GM18498 (cell line): ENCODE measurements around the gene ING4.
A peak's percentile ranks its signal among the peaks of the same experiment; 100 is the strongest.

Source experiments
- ATAC-seq: cut with Tn5 transposase; IDR thresholded peaks from one replicate; pipeline ENCODE4 v1.9.1; 2021; ENCODE audit warnings: mild to moderate bottlenecking, moderate library complexity; ENCODE audit not compliant: unreplicated experiment

The ING4 gene

DNA sequence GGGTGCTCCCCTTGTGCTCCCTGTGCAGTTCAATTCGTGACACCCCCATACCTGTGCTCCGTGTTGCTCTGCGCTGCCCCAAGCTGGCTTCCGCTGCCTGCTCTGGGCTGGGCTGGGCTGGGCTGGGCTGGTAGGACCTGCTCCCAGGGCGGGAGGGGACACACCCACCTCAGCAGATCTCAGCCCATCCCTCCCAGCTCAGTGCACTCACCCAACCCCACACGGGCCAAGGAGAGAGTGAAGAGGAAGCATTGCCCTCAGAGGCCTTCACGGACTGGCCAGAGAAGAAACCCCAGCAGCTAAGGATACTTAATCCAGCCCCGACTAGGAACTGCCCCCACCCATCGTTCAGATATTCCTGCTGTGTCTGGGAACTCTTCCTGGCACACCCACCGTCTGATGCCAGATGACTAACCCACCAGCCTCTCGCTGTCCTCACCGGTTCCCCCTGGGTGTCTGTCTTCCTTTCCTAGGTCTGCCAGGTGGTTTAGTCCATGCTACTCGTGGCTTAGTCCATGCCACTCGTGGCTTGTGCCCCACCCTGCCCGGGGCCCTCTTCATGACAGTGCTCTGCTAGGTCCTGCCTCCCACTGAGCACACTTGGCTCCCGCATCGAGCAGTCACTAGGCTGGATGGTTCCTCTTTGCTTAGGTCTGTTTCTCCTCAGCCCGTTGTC is 26.9 kb downstream of the ING4 start, which contains the start of gene LPAR5:
LPAR5 (minus strand) TSS at position 104 of the 676 bp plus-strand sequence. CDS start 14,711 bp downstream, outside the sequence.
- peak; percentile 48 for ATAC-seq

DNA sequence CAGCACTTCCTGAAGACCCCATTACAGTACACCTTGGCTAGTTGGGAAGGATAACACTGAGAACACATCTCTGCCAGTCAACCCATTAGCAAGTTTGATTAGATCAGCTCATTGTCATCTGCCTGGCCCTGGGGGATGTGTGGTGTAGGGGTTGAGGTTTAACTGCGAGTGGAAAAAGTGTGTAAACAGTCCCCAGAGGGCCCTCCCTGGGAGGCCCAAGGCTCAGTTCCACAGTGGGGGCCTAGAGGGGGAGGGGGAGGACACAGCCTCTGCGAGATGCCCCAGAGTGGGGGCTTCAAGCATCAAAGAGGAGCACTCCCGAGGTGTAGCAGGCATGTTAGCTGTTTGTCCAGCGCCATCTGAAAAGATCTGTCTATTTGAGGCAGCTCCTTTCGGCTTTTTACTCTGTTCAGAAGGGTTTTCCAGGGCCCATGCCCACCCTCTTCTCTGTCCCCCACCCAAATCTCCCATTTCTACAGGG is 27.5 kb downstream of the ING4 start:
- peak; percentile 42 for ATAC-seq

DNA sequence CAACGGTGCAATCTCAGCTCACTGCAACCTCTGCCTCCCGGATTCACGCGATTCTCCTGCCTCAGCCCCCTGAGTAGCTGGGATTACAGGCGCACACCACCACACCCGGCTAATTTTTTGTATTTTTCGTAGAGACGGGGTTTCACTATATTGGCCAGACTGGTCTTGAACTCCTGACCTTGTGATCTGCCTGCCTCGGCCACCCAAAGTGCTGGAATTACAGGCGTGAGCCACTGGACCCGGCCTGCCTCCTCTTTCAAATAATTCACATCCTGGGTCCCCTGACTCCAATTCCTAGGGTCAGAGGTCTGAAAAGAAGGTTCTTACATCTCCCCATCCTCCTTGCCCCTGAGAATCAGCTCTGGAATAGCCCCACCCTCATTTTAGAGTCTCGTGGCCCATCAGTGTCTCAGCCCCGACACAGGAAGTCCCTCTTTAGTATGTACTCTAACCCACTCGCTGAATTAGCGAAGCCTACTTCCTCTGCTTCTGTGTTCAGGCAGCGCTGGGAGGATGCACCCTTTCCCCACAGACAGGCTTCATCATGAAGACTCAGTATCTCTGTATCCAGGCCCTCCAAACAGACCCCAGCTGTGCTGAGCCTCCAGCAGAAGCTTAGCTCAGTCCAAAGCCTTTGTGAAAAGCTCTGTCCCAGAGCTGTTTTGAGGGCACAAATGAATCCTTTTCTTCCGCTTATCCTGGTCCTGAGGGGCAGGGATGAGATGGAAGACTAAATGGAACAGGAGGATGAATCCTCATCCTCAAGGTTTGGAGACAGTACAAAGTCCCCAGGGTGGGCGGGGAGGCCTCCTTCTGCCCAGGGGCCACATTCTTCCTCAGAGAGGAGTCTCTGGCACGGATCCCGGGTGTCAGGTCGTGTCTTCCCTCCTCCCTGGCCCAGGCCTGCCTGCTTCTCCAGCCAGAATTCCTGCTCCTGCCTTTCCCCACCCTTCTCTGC is 30.6 kb downstream of the ING4 start:
- peak; percentile 54 for ATAC-seq

DNA sequence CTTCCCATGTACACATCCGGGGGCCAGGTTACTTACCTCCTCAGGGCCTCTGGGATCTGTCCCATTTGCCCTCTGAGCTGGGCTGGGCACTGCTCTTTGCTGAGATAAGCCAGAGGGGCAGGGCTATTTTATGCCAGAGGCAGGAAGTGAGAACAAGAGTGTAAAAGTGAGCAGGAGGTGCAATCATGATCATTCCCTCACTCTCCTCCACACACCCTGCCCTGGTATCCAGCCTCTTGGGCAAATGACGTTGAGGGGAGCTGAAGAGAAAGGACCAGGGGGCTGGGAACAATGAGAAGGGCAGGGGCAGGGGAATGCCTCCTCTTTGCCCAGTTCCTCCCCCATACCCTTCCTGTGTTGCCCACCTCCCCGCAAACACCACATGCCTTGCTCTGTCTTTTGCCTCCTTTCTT is 31.4 kb downstream of the ING4 start:
- no peak for ATAC-seq

DNA sequence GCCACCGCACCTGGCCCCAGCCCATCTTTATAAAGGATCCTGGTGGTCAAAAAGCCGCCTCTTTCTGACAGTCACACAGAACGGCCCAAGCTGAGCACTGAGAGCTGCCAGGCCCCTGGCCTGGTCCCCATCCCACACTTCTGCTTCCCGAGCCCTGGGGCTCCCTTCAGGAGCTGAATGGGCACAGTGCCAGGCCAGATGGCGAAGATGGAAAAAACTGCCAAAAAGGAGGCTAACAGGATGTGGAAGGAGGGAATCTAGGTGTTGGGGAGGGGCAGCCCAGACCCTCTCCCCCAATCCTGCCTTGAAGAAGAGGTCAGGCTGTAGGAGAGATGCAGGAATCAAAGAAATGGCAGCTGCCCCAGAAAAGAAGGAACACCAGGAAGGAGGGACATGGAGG is 32.2 kb downstream of the ING4 start:
- ATAC-seq = no peak

DNA sequence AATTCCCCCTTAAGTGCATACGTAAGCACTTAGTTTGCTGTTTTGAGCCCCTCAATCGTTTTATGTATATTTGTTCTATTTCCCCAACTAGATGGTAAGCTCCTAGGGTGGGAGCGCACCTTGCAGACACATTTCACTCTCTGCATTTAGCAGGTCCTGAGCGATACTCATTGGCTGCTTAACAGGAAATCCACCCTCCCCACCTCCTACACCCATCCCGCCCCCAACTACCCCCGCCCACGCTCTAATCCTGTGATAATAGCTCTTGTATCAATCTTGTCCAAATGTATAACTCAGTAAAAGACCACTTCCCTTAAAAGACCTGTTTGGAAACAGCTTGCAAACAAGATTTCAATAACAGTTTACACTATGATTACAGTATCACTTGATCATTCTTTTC is 35.3 kb downstream of the ING4 start:
- peak; percentile 43 for ATAC-seq

DNA sequence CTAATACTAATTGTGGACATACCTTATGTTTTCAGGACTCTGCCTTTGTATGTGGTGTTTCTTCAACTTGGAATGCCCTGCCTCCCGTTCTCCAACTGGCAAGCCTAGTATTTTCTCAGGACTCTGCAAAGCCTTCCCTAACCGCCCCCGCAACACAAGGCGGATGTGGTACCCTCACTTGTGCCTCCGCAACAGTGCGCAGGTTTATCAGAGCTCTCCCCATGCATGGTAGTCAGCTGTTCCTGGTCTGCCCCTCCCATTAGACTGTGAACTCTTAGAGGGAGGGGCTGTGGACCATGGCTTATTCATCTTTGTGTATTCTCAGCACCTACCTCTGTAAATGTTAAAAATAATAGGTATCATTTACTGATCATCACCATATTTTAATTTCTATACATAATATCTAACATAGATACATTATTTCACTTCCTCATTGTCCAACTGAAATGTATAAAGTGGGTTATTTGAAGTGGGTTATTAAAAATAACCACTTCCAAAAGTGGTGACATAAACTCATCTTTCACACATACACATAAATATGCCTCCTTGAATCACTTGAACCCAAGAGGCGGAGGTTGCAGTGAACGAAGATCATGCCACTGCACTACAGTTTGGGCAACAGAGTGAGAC is 36.1 kb downstream of the ING4 start:
- no peak for ATAC-seq

DNA sequence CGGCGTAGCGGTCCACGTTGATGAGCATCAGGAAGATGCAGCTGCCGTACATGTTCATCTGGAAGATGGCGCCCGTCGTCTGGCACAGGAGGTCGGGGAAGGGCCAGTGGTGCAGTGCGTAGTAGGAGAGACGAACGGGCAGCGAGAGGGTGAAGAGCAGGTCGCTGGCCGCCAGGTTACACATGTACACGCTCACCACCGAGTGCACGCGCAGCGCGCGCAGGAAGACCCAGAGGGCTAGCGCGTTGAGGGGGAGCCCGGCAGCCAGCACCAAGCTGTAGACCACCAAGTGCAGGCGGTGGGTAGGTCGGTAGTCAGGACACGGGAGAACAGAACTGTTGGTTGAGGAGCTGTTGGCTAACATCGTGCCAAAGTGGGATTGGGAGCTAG is 42.0 kb downstream of the ING4 start:
- no peak for ATAC-seq

DNA sequence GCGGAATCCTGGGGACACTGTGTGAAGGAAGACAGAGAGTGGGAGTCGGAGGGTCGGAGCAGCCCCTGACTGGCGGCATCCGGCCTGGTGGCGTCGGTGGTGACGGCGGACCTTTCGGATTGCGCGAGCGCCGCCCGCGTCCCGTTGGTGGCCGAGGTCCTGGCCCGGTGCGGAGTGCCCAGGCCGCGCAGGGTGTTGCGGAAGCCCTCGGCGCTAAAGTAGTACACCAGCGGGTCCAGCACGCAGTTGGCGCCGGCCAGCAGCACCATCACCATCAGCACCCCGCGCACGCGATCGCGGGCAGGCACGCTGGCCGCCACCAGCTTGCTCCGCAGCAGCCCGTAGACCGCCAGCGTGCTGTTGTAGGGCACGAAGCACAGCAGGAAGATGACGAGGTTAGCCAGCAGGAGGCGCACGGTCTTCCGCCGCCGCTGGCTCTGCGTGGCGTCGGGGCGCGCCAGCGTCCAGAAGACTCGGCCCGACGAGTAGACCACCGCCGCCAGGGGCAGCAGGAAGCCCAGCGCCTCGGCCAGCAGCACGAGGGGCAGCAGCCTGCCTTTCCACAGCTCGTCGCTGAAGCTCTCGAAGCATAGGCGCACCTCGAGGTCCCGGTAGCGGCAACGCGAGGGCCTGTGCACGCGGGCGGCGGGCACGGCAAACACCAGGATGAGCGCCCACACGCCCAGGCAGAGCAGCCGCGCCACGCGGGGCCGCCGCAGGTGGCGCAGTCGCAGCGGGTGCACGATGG is 42.6 kb downstream of the ING4 start:
- ATAC-seq = no peak

DNA sequence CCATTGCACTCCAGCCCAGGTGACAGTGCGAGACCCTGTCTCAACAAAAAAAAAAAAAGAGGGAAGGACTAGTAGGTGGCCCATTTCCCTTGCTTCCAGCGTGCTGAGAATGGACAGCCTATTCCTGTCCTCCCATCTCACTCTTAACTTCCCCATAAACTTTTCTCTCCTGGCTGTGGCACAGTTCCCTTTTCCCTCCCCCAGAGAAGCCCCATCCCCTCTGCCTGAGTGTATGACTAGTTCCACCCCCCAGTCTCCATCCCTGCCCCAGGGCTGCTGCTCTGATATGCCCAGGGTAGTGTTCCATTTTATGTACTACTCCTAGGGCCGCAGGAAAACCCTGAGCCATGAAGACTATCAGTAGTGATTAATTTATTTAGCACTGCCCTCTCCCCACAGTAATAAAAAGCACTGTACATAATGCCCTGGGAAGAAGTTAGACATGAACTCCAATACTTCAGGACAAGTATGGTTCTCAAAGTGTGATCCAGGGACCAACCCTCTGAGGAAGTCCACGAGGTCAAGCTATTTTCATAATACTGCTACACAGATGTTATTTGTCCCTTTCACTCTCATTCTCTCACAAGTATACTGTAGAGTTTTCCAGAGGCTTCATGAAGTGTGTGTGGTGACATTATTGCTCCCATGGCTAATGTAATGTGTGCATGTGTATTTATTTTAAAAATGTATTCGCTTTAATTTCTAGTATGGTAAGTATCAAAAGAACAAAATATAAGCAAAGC is 44.3 kb downstream of the ING4 start:
- ATAC-seq = no peak

DNA sequence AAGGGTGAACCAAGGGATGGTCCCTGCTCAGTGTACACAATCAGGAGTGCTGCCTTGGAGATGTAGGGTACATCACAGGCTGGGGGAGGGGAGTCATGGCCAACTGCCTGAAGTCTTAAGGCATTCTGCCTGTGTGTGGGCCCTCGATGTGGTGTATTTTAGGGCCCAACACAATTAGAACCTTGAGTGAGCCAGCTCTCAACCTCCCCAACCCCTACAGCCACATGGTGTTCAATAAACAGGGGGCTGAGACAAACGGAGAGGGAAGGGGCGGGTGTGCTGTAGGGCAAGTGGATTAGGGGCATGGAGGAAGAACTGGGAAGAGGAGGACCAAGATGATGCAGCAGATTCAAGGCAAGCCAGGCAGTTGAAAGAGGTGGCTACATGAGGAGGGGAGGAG is 47.1 kb downstream of the ING4 start:
- no peak for ATAC-seq

DNA sequence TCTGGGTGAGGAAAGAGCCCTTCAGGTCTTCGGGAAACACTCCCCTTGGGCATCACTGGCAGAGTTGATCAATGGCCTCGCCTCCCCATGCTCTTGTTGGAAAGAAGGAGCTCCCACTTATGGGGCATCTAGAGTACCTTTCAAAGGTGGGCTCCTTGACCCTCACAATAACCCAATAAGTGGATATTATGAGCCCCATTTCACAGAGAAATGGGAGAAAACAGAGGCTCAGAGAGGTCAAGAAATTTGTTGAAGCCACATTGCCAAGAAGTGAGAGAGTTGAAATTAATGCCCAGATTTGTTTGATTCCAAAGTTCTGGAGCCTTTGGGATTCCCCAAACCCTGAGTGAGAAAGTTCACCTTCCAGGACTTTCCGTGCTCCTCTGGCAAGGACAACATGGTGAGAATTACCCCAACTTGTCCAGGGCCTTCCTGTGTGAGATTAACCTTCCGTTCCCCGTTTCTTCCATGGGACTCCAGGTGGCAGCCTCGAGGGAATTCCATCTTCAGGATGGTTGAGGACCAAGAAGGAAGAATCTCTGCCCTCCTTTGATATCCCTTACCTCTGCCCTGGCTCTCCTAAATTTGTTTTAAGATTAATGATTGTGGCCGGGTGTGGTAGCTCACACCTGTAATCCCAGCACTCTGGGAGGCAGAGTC is 48.3 kb downstream of the ING4 start:
- ATAC-seq = no peak

DNA sequence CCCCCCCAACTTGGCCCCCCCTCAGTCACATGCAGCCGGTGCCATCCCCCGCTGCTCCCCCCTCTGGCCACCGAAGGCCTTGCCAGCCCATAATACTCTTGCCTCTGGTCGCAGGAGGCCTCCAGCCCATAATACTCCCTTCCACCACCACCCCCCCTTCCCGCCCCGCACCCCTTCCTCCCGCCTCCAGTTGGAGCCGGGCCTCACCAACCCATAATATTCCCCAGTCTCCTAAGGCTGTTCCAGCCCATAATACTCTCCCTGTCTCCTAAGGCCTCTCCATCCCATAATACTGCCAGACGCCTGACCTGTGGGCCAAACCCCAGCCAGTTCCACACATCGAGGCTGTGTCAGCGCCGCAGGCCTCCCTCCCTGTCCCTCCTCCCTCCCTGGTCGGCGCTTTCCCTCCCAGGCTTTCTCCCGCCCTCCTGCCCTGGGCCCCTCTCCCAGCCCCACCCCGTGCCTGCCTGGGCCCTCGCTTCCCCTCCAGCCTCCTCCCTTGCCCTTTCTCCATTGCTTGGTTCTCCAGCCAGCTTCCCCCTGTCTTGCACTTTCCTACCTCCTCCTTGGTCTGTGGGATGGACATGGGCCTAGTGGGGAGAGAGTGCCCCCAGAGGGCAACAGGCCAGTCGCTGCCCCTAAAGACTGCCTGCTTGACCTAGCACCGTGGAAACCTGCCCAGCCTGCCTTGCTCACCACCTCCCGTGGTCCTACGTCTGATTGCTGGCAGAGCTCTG is 49.0 kb downstream of the ING4 start:
- no peak for ATAC-seq

DNA sequence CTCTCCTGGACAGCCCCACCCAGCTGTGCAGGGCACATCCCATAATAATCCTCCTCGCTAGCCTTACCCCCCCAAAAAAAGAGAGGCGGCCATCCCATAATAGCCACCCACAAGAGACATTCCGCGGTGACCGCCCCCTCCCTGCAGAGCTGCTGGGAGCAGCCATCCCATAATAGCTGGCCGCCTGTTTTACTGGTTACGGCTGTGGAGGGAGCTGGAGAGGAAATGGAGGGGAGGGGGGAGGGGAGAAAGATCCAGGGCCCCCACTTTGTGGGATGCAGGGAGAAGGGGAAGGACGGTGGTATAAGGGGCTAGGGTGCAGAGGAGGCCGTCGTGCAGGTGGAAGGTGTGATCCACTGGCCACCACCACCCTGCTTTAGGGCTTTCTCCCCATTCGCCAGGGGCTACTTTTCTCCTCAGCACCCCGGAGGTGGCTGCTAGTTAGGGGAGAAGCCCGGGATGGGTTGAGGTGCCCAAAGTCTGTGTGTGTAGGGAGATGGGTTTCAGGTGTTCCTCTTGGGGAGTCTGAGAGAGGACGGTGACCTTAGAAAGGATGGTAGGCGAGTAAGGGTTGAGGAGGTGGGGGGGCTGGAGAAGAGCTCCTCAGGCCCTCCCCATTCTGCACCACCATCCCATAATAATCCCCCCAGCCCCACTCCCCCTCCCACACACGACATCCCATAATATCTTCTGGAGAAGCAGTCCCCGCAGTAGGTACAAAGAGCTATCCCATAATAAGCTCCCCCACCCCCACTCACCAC is 49.7 kb downstream of the ING4 start:
- ATAC-seq = no peak

DNA sequence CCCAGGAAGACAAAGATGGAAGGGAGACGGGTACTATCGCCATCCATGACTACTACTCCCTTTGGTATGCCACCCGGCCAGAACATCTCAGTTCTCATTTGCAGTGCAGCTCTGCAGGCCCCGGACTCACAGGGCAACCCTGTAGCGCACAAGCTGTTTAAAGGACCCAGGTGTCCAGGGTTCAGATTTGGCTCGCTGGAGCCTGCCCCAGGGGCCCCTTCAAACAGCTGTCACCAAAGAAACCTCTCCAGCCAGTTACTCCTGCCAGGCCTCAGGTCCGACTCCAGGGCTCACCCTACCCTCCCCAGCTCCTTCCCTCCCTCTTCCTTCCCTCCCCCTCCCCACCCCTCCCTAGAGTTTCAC is 50.3 kb downstream of the ING4 start:
- ATAC-seq = no peak

DNA sequence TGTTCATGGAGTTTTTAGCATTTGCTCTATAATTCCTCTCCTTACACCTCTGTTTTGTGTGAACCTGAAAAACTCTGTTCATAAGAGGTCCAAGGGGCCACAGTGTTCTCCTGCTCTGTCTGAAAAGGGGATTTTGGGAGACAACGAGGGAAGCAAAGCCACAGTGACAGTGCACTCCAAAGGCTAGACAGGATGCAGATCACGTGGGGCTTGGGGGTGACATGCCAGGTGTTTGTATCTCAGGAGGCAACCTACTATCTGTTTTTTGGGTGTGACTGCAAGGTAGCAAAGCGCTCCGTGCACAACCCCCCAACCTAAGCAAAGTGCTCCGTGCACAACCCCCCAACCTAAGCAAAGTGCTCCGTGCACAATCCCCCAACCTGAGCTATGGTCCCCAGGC is 50.7 kb downstream of the ING4 start:
- no peak for ATAC-seq

DNA sequence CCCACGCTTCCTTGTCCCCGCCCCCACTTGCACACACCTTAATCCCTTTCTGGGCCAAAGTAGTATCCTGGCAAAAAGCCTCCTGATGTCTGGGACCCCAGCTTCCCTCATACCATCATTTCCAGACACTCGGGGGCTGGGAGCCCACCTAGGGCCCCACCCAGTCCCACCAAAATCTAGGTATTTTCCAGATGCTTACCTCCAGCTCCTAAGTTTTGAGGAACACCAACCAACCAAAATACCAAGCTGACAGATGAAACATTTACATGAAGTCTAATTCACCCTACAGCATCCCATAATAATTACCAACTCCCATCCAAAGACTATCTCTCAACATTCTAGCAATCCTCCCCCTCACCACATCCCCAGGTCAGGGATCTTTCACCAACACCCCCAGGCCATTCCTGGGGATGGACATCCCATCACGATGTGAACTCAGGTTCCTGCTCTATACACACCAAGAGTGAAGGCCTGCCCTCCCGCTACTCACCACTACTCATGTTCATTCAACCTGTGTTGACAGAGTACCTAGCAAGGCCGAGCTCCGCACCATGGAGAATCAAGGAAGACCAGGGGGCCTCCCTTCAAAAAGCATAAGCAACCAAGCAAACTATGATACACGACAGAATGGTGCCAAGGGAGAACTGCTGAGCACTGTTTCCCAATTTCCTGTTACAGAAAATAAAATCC is 54.2 kb downstream of the ING4 start:
- no peak for ATAC-seq
